Stimulated activated CD8-positive, alpha-beta memory T cell treated with anti-CD3 and anti-CD28 coated beads, Interleukin-15, amount 100 ng/mL, for 4 hours (primary cell): ENCODE measurements around the gene WNT6.

Experiments used
- DNase-seq, 2 donors: peaks; one replicate each; pipeline ENCODE4 v3.0.0-alpha.2; 2020; ENCODE audit warnings: low read depth in 2 of 2

WNT6 gene

GRCh38 chr2:218859556-218859987 lies at the start of gene WNT6:
Gene WNT6, plus strand, starts transcription at chr2:218859805. Its CDS starts 233 bp downstream, at chr2:218860038.
- DNase-seq = no peak

GRCh38 chr2:218810256-218810655 lies 49.3 kb upstream of the WNT6 start:
- no peak for DNase-seq

GRCh38 chr2:218811382-218811781 lies 48.2 kb upstream of the WNT6 start:
- no peak for DNase-seq

GRCh38 chr2:218812096-218812815 lies 47.3 kb upstream of the WNT6 start:
- no peak for DNase-seq

DNA sequence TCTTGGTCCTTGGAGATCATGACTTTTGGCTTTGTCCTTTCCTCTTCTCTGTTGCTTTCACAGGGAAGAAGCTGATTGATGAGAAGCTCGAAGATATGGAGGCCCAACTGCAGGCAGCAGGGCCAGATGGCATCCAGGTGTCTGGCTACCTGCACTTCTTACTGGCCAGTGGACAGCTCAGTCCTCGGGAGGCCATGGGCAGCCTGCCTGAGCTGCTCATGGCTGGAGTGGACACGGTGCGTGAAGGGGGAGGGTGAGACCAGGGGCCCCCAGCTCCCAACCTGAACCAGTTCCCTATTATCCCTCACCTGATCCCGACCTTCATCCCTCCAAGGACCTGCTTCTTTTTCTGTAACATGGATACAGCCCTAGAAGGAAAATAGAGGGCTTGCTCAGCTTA lies 46.7 kb upstream of the WNT6 start:
- DNase-seq = no peak

GRCh38 chr2:218813771-218814460 lies 45.7 kb upstream of the WNT6 start:
- DNase-seq = no peak

DNA sequence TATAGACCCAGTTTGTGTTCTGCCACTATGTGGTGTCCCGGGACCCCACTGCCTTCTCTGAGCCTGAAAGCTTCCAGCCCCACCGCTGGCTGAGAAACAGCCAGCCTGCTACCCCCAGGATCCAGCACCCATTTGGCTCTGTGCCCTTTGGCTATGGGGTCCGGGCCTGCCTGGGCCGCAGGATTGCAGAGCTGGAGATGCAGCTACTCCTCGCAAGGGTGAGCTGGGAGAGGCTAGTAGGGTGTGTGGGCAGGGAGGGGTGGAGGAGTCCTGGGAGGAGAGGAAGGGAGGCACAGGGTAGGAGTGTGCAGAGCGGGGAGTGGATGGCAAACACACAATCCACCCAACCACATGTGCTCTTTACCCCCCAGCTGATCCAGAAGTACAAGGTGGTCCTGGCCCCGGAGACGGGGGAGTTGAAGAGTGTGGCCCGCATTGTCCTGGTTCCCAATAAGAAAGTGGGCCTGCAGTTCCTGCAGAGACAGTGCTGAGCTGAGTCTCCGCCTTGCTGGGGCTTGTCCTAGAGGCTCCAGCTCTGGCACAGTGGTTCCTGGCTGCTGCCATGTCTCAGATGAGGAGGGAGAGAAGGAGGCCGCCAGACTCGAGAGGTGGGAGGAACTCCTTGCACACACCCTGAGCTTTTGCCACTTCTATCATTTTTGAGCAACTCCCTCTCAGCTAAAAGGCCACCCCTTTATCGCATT lies 44.9 kb upstream of the WNT6 start:
- no peak for DNase-seq

- DNase-seq = no peak
Observed at GRCh38 chr2:218815244-218815637, 44.4 kb upstream of the WNT6 start.

- no peak for DNase-seq
Observed at GRCh38 chr2:218815649-218816048, 44.0 kb upstream of the WNT6 start.

GRCh38 chr2:218816561-218817011 lies 43.0 kb upstream of the WNT6 start:
- no peak for DNase-seq

DNA sequence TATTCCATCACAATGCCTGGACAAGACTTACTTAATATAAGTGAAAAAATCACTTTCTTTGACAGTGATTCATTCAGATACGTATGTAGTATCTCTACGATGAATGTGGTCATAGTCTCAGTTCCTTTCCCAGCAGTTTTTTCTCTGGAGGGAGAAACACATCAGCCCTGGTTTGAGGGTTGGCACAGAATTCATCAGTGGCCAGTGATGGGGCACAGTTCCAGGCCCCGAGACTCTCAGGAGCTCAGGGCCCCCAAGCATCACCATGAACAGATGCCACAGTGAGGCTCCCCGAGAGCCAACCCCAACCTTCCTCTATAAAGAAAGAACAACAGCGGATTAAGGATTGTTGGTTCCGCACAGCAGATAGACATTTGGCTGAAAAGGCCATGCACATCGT lies 40.5 kb upstream of the WNT6 start:
- no peak for DNase-seq

GRCh38 chr2:218820746-218821369 lies 38.7 kb upstream of the WNT6 start:
- DNase-seq = no peak

DNA sequence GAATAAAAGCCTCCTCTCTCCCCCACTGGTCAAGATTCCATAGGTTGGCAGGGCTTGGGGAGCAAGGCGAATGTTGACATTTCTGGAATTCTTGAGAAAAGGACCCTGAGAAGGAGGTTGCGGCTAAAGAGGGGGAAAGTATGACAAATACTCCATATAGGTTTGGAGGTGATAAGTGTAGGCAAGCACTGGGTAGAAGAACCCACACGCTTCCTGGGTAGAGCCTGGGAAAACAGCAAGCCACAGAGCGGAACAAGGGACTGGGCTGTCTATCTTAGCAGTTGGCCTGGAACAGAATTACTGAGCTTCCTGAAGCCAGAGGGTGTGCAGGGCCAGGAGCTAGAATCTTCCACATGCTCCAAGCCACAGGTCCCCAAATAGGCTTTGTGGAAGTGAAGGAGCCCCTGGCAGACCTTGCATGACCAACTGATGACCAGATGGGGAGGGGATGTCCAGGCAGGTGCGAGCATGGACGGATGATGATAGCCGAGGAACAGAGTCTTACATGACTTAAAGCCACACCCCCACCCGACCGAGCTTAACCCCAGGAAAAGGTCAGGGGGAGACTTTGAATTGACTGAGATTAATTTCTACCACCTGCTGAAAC lies 37.9 kb upstream of the WNT6 start:
- DNase-seq = no peak

- no peak for DNase-seq
Observed at GRCh38 chr2:218822622-218823021, 37.0 kb upstream of the WNT6 start.

- DNase-seq = no peak
Observed at GRCh38 chr2:218823196-218823855, 36.3 kb upstream of the WNT6 start.

DNA sequence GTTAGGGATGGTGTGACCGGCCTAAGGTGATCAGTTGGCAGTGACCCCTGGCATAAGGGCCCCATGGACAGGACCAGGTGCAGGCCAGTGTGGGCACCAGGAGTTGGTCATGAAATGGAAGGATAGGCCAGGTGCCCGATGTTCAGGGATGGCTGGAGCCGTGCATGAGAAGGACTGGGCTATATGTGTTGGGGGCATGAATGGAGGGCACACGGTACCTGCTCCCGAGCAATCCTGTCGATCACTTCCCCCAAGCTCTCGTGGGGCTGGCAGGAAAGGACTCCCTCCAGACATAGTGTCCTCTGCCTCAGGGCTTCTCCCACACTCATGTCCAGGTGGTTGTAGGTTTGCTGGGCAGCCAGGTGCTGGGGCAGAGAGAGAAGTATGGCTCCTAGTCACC lies 35.6 kb upstream of the WNT6 start:
- no peak for DNase-seq

- no peak for DNase-seq
Observed at GRCh38 chr2:218826791-218827190, 32.8 kb upstream of the WNT6 start.

DNA sequence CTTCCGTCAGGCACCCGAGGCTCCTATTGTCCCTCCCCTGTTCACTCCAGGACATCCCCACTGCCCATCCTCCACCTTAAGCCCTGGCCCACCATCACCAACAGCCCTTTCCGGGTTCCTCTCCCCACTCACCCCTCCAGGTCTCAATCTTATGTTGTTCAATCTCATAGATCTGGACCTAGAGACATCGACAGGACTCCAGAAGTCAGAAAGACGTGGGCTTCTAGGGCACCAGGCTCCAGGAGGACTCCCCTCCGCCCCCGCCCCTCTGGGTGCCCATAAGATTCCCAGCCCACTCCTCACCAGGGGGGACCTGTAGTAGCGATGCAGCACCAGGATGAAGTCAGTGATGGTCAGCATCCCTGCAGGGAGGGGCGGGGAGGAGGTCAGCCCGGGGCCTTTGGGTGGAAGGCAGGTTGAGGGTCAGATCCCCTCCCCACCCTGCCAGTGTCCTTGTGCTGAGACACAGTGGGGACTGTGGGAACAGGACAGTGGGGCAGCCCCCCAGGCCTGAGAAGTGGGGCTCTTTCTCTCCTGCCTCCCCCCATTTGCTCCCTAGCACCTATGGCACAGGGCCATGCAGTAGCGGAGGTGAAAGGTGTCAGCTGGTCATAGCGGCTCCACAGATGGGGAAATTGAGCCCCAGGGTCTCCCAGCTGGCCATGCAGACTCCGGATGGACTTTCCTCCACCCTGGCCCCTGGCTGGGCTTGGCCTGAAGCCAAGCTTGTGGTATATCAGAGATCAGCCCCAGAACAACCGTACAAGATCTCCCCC lies 31.7 kb upstream of the WNT6 start:
- DNase-seq = no peak

- no peak for DNase-seq
Observed at GRCh38 chr2:218828477-218828778, 31.2 kb upstream of the WNT6 start.

DNA sequence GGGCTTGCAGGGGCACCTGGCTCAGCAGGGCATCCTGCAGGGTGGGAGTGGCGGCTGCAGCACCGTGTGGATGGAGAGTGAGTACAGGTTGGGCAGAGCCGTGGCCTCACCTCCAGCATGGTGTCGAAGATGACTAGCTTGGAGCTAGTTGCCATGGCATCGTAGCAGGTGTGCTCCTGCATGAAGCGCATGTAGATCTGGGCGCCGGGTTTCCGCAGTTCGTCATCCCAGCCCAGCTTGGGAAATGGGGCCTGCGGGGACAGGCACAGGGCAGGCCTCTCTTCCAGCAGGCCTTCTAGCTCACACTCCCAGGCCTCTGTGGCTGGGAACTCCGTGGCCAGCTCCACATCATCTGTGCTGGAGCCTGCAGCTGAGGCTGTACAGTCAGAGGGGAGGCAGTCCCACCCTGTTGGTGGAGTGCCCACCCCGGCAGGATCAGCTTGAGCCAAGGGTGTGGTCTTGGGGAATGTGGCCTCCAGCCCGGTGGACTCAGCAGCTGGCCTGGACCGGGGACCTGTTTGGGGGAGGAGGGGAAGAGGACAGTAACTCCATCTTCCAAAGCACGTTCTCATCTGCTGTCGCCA lies 29.6 kb upstream of the WNT6 start:
- DNase-seq = no peak
